M059J (cell line): ENCODE data around the gene ZBTB46. TPM values are rescaled to one million over a fixed set of nuclear protein-coding genes. Genes with fewer than 3 reads are reported as not detected.

Source experiments
- DNase-seq: peaks from one replicate; pipeline ENCODE4 v3.0.0-alpha.2; 2012; ENCODE audit warnings: low read depth
- total RNA-seq: library from RNA; depleted of rRNA; stranded (reverse); fragments of >200 nt; shearing (Covaris generic); gene quantifications from 2 replicates; pipeline ENCODE4 v1.2.3, GENCODE V29; 2014

Gene ZBTB46
- total RNA-seq, 1 experiment from 2014 or later, result 3.1 TPM

- DNase-seq, result no peak
Measured at GRCh38 chr20:63746751-63747315, 84.2 kb downstream of the ZBTB46 start.

GRCh38 chr20:63745961-63746731, 84.9 kb downstream of the ZBTB46 start:
- no peak for DNase-seq

GRCh38 chr20:63745424-63745805, 85.6 kb downstream of the ZBTB46 start:
- DNase-seq, result no peak

- no peak for DNase-seq
Measured at GRCh38 chr20:63744574-63745423, 86.3 kb downstream of the ZBTB46 start.

GRCh38 chr20:63744158-63744557, 86.9 kb downstream of the ZBTB46 start:
- no peak for DNase-seq

- DNase-seq, result no peak
Measured at GRCh38 chr20:63743210-63743970, 87.7 kb downstream of the ZBTB46 start.

- no peak for DNase-seq
Measured at GRCh38 chr20:63742381-63743024, 88.6 kb downstream of the ZBTB46 start.

GRCh38 chr20:63741676-63742380, 89.2 kb downstream of the ZBTB46 start:
- DNase-seq, result no peak

- no peak for DNase-seq
Measured at GRCh38 chr20:63741354-63741675, 89.7 kb downstream of the ZBTB46 start.

GRCh38 chr20:63740627-63741353, 90.3 kb downstream of the ZBTB46 start:
- peak; percentile 93 for DNase-seq

GRCh38 chr20:63740070-63740626, 90.9 kb downstream of the ZBTB46 start:
- DNase-seq, result peak; percentile 50

- DNase-seq, result peak; percentile 75
Measured at GRCh38 chr20:63739130-63740069, 91.7 kb downstream of the ZBTB46 start, which contains the start of gene SLC2A4RG. Gene SLC2A4RG, plus strand, starts transcription at chr20:63739776. Its CDS starts 137 bp downstream, at chr20:63739913.

GRCh38 chr20:63738687-63739129, 92.4 kb downstream of the ZBTB46 start:
- DNase-seq, result no peak

- no peak for DNase-seq
Measured at GRCh38 chr20:63737945-63738686, 92.9 kb downstream of the ZBTB46 start.

GRCh38 chr20:63737695-63737944, 93.4 kb downstream of the ZBTB46 start:
- DNase-seq, result no peak

- no peak for DNase-seq
Measured at GRCh38 chr20:63736893-63737694, 94.0 kb downstream of the ZBTB46 start.
